NK-92 (cell line): ENCODE measurements around the gene ANGPTL4.
A peak's percentile ranks its signal among the peaks of the same experiment; 100 is the strongest.
"Not testable (repeated sequence)": the region's sequence is repeated elsewhere in the genome, so short reads cannot be mapped to it uniquely, and the experiment has no call there.

ENCODE experiments used
- DNase-seq: peaks from one replicate; lab custom pipeline; 2025; ENCODE audit not compliant: unreplicated experiment; lab: John Stamatoyannopoulos, UW

The ANGPTL4 gene, protein sequence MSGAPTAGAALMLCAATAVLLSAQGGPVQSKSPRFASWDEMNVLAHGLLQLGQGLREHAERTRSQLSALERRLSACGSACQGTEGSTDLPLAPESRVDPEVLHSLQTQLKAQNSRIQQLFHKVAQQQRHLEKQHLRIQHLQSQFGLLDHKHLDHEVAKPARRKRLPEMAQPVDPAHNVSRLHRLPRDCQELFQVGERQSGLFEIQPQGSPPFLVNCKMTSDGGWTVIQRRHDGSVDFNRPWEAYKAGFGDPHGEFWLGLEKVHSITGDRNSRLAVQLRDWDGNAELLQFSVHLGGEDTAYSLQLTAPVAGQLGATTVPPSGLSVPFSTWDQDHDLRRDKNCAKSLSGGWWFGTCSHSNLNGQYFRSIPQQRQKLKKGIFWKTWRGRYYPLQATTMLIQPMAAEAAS

DNA sequence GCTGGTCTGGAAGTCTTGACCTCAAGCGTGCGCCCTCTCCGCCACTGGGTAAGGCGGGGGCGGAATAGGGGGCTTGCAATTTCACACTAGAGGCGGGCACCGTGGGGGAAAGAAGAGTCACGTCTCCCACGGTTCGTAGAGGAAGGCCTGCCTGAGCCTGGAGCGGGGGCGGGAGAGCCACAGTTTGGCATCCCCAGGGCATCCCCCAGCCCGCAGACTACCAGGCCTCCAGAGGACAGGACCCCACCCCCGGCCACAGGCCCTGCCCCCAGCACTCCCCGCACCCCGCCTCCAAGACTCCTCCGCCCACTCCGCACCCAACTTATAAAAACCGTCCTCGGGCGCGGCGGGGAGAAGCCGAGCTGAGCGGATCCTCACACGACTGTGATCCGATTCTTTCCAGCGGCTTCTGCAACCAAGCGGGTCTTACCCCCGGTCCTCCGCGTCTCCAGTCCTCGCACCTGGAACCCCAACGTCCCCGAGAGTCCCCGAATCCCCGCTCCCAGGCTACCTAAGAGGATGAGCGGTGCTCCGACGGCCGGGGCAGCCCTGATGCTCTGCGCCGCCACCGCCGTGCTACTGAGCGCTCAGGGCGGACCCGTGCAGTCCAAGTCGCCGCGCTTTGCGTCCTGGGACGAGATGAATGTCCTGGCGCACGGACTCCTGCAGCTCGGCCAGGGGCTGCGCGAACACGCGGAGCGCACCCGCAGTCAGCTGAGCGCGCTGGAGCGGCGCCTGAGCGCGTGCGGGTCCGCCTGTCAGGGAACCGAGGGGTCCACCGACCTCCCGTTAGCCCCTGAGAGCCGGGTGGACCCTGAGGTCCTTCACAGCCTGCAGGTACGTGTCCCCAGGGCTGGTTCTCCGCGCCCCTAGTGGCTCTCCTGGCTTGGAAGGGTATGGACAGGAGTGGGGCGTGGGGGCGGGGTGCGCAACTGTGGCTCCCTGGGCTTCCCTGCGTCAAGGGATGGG lies at the start of gene ANGPTL4:
TSS of gene ANGPTL4 (plus strand) at position 353 of the 969 bp plus-strand sequence. CDS start at position 520, 167 bp downstream.
- no peak for DNase-seq

DNA sequence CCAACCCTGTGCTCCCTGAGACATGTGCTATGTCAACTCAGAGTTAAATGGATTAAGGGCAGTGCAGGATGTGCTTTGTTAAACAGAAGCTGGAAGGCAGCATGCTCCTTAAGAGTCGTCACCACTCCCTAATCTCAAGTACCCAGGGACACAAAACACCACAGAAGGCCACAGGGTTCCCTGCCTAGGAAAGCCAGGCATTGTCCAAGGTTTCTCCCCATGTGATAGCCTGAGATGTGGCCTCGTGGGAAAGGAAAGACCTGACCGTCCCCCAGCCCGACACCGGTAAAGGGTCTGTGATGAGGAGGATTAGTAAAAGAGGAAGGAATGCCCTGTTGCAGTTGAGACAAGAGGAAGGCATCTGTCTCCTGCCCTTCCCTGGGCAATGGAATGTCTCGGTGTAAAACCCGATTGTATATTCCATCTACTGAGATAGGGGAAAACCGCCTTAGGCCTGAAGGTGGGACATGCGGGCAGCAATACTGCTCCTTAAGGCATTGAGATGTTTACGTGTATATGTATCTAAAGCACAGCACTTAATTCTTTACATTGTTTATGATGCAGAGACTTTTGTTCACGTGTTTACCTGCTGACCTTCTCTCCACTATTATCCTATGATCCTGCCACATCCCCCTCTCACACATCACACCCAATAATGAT lies 48.8 kb upstream of the ANGPTL4 start:
- DNase-seq, result not testable (repeated sequence)

DNA sequence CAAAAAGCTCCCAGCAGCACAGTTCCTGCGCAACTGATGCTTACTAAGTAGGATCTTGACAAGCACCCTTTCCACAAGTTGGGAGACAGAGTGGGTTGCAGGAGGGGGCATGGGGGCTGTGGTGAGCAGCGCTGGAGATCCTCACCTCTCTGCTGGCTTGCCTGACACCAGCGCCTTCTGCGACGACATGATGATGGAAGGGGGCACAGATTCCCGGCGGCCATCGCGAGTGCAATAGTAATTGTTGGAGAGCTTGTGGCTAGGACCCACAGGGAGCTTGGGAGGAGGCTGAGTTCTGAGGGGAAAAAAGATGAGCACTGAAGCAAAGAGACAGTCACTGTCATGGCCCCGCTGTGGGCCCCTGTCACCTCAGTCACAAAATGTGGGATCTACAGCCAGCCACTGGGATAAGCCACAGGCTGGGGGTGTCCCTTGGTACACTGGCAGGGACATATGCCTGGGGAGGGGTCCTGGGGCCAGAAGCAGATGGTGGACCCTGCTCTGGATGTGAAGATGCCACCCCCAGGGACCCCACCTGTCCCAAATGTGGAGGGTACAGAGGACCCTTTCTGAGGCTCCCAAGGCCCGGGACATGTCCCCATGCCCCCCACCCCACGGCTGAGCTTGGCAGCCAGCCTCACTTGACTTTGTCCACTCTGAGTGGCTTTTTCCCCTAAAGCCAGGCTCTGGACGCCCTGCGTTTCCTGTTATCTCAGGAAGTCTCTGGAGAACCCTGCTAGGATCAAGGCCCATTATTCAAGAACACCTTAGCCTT lies 47.4 kb upstream of the ANGPTL4 start:
- no peak for DNase-seq

DNA sequence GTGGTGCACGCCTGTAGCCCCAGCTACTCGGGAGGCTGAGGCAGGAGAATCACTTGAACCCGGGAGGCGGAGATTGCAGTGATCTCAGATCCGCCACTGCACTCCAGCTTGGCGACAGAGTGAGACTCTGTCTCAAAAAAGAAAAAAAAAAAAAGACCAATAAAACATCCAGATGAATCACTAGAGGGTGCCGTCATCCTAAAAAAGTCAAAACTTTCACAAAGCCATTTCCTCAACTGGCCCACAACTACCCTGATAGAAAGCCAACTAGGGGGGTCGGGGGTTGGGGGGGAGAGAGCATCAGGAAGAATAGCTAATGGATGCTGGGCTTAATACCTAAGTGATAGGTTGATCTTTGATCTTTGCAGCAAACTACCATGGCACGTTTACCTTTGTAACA lies 45.1 kb upstream of the ANGPTL4 start:
- DNase-seq, result not testable (repeated sequence)

DNA sequence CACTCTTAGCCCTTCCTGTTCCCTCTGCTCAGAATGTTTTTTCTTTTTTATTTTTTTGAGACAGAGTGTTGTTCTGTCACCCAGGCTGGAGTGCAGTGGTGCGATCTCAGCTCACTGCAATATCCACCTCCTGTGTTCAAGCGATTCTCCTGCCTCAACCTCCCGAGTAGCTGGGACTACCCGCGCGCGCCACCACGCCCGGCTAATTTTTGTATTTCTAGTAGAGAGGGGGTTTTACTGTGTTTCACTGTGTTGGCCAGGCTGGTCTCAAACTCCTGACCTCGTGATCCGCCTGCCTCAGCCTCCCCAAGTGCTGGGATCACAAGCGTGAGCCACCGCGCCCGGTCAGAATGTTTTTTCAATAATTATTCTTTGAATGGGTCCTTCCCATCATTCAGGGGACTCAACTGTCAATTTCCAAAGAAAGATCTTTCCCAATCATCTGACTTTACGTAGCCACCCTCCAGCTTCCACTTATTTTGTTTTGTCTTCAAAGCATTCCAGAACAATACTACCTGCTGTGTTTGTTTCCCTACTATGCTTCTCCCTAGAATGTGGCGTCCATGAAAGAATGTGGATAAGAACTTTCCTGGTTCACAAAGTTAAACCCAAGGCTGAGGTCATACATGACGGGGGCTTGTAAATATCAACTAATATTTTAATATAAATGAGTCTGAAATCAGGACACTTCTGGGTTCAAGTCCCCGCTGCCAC lies 44.0 kb upstream of the ANGPTL4 start:
- DNase-seq, result no peak

DNA sequence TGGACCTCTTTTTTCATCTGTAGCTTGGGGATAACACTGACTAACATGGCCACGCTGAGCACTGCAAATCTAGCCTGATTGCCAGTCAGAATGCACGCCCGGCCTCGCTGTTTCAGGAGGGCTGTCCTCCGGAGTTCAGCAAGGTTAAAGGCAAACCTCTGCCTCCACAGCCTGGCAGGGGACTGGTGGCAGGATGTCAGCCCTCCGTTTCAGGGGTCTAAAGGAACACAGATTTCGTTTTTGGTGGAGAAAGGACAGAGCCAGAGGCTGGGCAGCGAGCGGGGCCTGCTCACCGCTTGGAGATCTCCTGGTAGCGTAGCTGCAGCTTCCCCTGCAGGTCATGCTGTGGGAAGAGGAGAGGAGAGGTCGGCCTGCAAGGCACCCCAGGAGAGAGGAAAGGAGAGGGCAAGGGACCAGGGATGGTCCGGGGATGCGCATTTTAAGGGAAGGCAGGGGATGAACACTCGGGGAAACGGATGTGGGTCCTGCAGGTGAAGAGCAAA lies 43.3 kb upstream of the ANGPTL4 start:
- DNase-seq, result no peak

DNA sequence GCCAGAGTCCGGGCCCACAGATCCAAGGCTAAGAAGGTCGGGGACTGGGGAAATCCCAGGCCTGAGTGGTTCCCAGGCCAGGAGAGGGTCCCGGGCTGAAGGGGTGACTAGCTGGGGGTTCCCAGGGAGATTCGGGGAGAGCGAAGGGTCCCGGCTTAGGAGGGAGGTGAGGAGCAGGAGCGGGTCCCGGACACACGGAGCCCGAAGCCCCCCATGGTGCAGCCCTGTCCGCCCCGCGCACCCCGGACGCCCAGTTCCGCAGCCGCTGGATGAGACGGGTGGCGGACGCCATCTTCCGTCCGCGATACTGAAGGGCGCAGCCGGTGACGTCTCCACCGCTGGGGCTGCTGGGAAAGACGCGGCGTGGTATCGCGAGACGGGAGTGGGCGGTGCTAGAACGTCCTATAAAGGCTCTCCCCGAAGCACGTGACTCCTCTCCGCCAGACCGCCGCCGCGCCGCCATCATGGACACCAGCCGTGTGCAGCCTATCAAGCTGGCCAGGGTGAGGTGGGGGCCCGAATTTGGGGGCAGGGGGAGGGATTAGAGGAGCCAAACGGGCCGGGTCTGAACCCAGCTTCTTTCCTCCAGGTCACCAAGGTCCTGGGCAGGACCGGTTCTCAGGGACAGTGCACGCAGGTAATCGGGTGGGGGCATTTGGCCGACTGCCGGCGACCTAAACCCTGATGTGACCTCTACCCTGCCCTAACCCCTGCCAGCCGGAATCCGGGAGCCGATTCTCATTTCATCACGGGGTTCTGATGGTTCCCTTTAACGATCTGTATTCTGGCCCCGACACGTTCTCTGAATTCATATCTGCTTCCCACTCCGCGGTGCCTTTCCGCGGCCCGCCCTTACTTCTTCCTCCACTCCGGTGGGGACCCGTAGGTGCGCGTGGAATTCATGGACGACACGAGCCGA lies 42.6 kb upstream of the ANGPTL4 start, which contains the start of the genes NDUFA7 and RPS28:
TSS of gene NDUFA7 (minus strand) at position 309 of the 919 bp plus-strand sequence. CDS start at position 292, 17 bp downstream.
TSS of gene RPS28 (plus strand) at position 430 of the 919 bp plus-strand sequence. CDS start at position 465, 35 bp downstream.
- peak; percentile 83 for DNase-seq

DNA sequence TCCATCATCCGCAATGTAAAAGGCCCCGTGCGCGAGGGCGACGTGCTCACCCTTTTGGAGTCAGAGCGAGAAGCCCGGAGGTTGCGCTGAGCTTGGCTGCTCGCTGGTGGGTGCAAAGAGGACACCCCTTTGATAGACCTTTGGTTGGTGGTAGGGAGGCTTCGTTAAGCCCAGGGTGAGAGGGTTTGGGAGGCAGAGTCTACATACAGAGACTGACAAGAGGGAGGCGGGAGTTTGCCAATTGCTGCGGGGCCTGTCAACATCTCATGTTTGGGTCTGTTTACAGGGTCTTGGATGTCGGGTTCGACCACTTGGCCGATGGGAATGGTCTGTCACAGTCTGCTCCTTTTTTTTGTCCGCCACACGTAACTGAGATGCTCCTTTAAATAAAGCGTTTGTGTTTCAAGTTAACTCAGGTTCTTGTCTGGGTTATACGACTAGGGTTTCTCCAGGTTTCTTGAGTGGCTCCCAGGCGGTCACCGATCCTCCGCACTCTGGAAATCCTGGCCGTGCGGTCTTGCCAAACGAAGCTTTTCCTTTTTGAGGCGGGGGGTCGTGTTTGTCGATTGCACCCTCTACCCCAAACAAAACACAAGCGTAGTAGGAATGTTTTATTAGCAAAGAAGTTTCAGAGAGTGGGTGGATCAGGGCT lies 41.8 kb upstream of the ANGPTL4 start:
- DNase-seq, result no peak

DNA sequence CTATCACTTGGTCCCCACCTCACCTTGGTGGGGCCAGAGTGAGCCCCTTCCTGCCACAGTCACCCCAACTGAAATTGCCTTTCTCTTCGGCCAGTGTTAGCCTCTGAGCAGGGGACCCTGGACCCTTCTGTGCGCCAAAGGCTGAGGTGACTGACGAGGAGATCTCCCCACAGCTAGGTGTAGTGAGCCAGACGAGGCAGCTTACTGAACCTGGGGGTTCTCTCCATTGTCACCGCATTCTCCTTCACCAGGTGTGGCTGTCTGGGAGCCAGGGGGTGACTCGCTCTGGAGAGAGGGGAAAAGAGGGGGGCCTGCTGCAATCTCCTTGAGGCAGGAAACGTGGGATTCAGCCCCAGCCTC lies 41.3 kb upstream of the ANGPTL4 start:
- no peak for DNase-seq

DNA sequence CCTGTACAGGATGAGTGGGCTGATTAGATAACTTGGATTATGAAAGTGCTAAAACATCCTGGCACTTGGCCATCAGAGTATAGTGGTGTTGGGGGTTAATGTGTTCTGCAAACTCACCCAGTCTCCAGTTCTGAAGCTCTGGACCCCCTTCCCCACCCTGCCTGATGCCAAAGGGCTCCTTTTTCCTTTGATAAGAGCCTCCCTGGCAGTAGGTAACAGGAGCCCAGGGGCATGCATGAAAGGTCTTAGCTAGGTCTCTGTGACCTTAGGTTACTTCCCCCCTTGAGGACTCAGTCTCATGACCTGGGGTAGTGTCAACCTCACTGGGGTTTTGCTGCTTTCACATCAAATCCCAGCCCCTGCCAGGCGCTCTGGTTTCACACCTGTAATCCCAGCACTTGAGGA lies 40.2 kb upstream of the ANGPTL4 start:
- DNase-seq, result no peak

DNA sequence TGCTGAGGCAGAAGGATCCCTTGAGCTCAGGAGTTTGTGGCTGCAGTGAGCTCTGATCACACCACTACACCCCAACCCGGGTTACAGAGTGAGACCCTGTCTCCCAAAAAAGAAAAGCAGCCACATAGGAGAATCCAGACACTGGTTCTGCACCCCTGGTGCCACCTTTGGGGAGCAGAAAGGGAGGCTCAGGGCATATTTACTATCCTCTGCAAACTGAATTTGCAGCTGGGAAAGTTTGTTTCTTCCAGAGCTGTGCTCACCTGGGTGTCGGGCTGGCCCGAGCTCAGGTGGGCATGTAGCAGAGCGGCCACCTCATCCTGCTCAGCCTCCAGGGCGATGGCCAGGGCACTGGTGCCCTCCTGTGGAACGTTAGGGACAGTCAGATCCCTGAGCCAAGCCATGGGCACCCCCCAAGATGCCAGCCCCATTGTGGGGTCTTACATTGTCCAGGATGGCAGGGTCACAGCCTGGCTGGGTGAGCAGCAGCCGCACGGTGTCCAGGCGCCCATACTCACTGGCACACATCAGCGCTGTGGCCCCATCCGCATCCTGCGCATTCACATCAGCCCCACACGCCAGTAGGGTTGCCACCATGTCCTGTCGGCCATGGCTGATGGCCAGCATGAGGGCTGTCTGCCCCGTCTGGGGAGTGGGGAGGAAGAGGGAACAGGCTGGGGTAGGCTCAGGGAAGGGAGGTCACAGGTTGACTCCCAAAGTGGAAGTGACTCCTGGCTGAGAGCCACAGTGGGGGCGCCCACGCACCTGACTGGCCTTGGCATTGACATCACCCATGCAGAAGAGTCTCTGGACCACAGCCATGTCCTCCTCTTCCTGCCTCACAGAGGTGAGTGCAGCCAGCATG lies 39.5 kb upstream of the ANGPTL4 start:
- DNase-seq, result no peak

DNA sequence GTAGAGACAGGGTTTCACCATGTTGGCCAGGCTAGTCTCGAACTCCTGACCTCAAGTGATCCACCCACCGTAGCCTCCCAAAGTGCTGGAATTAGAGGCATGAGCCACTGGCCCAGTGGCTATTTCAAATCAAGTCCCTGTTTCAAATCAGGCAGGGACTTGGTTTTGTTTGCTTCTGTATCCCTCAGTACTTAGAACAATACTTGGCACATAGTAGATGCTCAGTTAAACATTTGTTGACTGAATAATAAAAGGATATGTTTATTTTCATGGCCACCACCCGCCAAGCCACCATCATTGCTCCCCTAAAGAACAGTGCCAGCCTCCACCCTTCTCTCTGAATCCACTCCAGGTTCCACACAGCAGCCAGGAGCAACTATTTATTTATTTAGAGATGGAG lies 38.5 kb upstream of the ANGPTL4 start:
- DNase-seq, result no peak

DNA sequence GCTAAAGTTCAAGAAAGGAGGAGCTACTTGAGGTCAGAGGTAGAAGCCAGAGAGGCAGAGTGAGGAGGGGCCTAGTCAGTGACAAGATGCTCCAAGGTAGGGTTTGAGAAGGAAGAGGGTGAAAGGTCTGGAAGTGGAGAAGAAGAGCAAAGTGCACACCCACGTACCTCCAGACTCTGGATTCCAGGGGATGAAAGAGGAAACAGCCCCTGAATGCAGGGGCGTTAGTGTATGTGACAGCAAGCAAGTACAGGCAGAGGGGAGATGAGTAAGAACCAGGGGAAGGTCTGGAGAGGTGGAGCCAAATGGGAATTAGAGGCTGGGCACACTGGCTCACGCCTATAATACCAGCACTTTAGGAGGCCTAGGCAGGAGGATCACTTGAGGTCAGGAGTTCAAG lies 34.0 kb upstream of the ANGPTL4 start:
- DNase-seq, result no peak

DNA sequence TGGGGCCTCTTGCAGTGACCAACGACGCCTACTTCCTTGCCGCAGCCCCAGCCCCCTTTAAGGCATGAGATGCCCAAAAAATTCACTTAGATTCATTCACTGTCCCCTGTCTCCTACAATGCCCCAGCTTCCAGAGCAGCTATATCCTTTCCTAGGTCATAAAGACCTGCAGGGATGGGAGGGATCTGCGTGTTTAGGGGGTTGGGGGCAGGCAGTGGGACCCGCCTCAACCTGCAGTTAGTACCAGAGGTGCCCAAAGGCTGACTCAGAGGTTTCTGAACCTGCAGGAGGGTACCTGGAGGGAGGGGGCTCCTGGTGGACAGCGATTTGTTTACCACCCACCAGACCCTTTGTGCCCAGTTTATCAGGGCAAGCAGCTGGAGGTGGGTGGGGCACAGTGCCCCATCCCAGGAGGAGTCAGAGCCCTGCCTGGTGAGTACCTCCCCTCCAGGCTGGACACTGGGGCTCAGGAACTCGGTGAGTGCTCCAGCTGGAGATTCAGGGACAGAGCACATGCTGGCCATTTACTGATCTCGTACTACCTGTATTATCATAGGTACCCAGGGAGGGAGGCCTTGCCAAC lies 32.6 kb upstream of the ANGPTL4 start:
- no peak for DNase-seq

DNA sequence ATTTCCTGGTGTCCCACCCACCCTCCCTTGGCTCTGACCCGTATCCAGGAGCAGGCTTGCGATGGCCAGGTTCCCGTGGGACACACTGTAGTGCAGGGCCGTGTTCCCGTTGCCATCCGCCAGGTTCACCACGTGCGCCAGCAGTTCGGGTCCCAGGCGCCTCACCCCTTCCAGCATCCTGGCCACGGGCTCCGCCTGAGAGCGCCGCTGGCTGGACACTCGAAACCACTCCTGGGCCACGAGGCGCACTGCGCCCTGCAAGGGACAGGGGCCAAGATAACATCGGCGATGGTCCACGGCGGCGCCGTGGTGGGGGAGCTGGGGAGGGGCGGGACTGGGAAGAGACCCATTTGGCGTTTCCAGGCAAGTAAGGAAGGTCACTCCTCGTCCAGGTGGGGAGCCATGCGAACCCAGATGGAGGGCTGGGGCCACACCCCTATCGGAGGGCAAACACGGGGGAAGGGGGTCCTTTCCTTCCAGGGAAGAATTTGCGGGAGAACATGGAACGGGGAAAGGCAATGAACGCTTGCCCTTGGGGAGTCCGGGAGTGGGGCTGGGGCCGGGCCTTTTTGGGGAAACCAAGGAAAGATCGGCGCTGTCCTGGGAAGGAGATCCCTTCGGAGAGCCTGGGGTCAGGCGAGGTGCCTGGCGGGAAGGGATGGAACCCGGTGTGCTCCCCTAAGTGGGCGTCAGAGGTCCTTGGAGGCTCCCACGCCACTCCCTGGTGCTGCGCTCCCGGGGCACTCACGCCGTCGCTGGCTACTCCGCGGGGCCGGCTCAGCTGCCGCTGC lies 30.8 kb upstream of the ANGPTL4 start:
- DNase-seq, result no peak
